ENCODE measurements around the gene SLC44A4. TPM values are rescaled to one million over a fixed set of nuclear protein-coding genes. Genes with fewer than 3 reads are reported as not detected.
A peak's percentile ranks its signal among the peaks of the same experiment; 100 is the strongest.

SLC44A4 gene
- total and polyA plus RNA-seq, 9 of the 15 experiments (the other 6 are each of a cell fraction or from before 2014, with no cell fraction given) = 7.9 to 18.6 (median 11.2) TPM

- FAIRE-seq = no peak
- H3K79me2 ChIP-seq (ENCODE audit: control insufficient read depth, insufficient read depth, low read length) = no peaks in the 10 kb centered on the region
- ATAC-seq = no peak
- H3K4me2 ChIP-seq (ENCODE audit: insufficient read depth, low read length) = no peak overlapping the region
- no peak for DNase-seq (ENCODE audit: extremely low read depth in 1 of 4, low spot score in 3 of 4)
- peaks cover 87% of the 10 kb centered on the region; the same call in 2 of the 3 replicates for H3K36me3 ChIP-seq (ENCODE audit: control insufficient read depth, insufficient read depth, low read length)
- no TSS peak for BruUV-seq (replicated peaks)
- no peak overlapping the region for H3K27ac ChIP-seq (ENCODE audit: extremely low read depth, low read depth, low read length)
- H3K27me3 ChIP-seq (ENCODE audit: control insufficient read depth in 2 of 2, insufficient read depth in 2 of 2, low read length in 2 of 2) = no peaks in the 10 kb centered on the region
- WGBS (ENCODE audit: insufficient coverage, low coverage, missing lambda C conversion rate) = 92% methylated on average over 12 of the region's 12 CpGs
- H3K4me3 ChIP-seq = no peak overlapping the region
- no peak overlapping the region for H2AFZ ChIP-seq (ENCODE audit: low read depth, low read length)
- H3K9me3 ChIP-seq (replicated peaks; ENCODE audit: control insufficient read depth, insufficient read depth, low read depth, low read length) = no peaks in the 10 kb centered on the region
- H4K20me1 ChIP-seq (replicated peaks; ENCODE audit: control insufficient read depth, insufficient read depth, low read length) = no peaks in the 10 kb centered on the region
- ChIA-PET CTCF (ENCODE audit: low intra/inter-chr PET ratio) (no interaction called here), POLR2A (interaction anchor here (0.6 to 1.6 kb wide), 5 partner anchors 10 to 219 kb away, joined by 3 to 8 read pairs (median 3); partner anchors contain the start of gene GPANK1)
- peaks cover 0 to 35% of the 10 kb centered on the region in 2 experiments; a peak in 2 of 5 replicates for H3K4me1 ChIP-seq (replicated peaks in 1 of 2; ENCODE audit: control insufficient read depth in 2 of 2, insufficient read depth in 2 of 2, low read length in 2 of 2)
- intact Hi-C loops (cut with micrococcal nuclease) = no loop called here
- in situ Hi-C loops (cut with MboI) = no loop called here
- TF ChIP-seq RBFOX2 (IDR thresholded peaks at IDR 0.05; ENCODE audit: low read depth, low read length) = 0 out of 2 replicates have a peak, but pooled peaks have one; percentile 6
- TF ChIP-seq CHD2 (IDR thresholded peaks at IDR 0.05; ENCODE audit: low read depth, low read length) = no peak
- no peak overlapping the region for H3K9ac ChIP-seq (ENCODE audit: insufficient read depth in 1 of 2, low read depth in 2 of 2, low read length in 2 of 2)
- no peaks in the 10 kb centered on the region for H3K9me1 ChIP-seq (ENCODE audit: control insufficient read depth, insufficient read depth, low read length)
Measured at GRCh38 chr6:31883676-31884075, 4.9 kb upstream of the SLC44A4 start.

DNA sequence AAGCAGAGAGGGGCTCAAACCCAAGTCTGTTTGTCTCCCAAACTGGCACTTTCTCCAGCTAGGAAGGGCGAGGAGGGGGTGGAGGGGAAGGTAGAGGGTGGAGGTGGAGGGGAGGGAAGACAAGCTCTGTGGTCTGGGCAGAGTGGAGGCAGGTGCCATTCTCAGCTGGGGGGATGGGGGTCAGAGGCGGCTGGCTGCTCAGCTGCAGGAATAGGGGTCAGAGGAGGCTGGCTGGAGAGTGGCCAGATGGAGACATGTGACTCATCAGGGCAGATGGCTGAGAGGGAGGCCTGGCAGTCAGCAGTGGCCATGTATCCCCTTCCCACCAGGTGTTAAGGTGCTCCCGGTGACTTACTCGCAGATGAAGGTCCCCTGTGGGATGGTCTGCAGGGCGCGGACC is 3.5 kb upstream of the SLC44A4 start:
- Histone ChIP-seq H3K4me2 (ENCODE audit: insufficient read depth, low read length) (no peak overlapping the region), H3K27ac (ENCODE audit: extremely low read depth, low read depth, low read length) (no peak overlapping the region), H3K9me1 (ENCODE audit: control insufficient read depth, insufficient read depth, low read length) (no peaks in the 10 kb centered on the region), H3K4me1 (replicated peaks in 1 of 2; ENCODE audit: control insufficient read depth in 2 of 2, insufficient read depth in 2 of 2, low read length in 2 of 2) (peaks cover 0 to 41% of the 10 kb centered on the region in 2 experiments; a peak in 2 of 5 replicates), H2AFZ (ENCODE audit: low read depth, low read length) (no peak overlapping the region), H3K9me3 (replicated peaks; ENCODE audit: control insufficient read depth, insufficient read depth, low read depth, low read length) (no peaks in the 10 kb centered on the region), H3K36me3 (ENCODE audit: control insufficient read depth, insufficient read depth, low read length) (peaks cover 74% of the 10 kb centered on the region; the same call in 2 of the 3 replicates), H3K9ac (ENCODE audit: insufficient read depth in 1 of 2, low read depth in 2 of 2, low read length in 2 of 2) (peak overlapping the region in 1 of 2 experiments; percentile 18; a peak in 1 of 4 replicates), H3K79me2 (ENCODE audit: control insufficient read depth, insufficient read depth, low read length) (no peaks in the 10 kb centered on the region), H4K20me1 (replicated peaks; ENCODE audit: control insufficient read depth, insufficient read depth, low read length) (no peaks in the 10 kb centered on the region), H3K4me3 (no peak overlapping the region), H3K27me3 (ENCODE audit: control insufficient read depth in 2 of 2, insufficient read depth in 2 of 2, low read length in 2 of 2) (no peaks in the 10 kb centered on the region)
- FAIRE-seq (peak; percentile 37), DNase-seq (ENCODE audit: extremely low read depth in 1 of 4, low spot score in 3 of 4) (peak in 1 of 4 experiments; percentile 35), ATAC-seq (no peak)
- WGBS (ENCODE audit: insufficient coverage, low coverage, missing lambda C conversion rate) = 87% methylated on average over 6 of the region's 6 CpGs
- intact Hi-C loops (cut with micrococcal nuclease) (no loop called here), in situ Hi-C loops (cut with MboI) (no loop called here)
- BruUV-seq (replicated peaks) = no TSS peak
- CTCF ChIA-PET (ENCODE audit: low intra/inter-chr PET ratio) = no interaction called here
- TF ChIP-seq RBBP5 (IDR thresholded peaks at IDR 0.05; ENCODE audit: borderline replicate concordance, insufficient read depth, low read length, poor library complexity, severe bottlenecking) = no peak
- TF ChIP-seq USF1 (CRISPR knock-in tag; IDR thresholded peaks at IDR 0.05) = 0 out of 2 replicates have a peak, but pooled peaks have one; percentile 25
- POLR2A ChIA-PET = interaction anchor here (0.8 to 1.5 kb wide), 2 partner anchors 20 to 48 kb away, joined by 3 to 5 read pairs; partner anchors contain the start of gene ZBTB12
